ENCODE data around the gene WDR83. TPM values are rescaled to one million over a fixed set of nuclear protein-coding genes. Genes with fewer than 3 reads are reported as not detected.

Gene WDR83
- total and polyA plus RNA-seq, 10 of the 15 experiments (the other 5 are each of a cell fraction or from before 2014, with no cell fraction given), result 0.58 to 17.7 (median 10.8) TPM

DNA sequence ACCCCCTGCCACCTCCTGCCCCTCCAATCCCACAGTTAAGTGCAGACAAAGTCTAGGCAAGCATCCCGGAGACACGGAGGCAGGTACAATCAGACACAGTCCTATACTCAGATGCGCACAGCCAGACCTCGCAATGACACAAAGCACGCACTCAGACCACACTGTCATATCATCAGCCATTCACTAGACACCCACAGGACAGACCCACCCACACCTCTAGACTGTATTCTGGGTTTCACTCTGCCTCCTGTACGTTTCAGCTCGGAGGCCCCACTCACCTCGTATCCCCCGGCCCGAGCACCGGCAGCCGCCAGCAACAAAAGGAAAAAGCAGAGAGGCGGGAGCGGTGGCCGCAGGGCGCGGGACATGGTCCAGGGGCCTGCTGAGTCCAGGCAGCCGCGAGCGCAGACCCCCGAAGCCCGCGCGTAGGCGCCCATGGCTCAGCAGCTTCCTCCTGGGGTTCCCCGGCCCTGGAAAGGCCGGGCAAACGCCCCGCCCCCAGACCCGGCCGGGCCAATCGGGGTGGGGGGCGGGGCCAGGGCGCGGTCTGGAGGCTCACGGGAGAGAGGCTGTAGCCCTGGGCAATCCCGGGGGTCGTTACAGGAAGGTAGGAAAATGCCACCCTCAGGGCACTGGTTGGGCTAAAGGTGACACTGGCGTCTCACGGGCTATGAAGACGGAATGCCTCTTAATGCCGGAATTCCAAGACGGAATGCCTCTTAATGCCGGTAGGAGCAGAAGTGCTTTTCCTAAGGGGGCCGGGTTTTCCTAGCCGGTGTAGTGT, at the start of gene WDR83, which contains the start of gene MAN2B1 (continued):
- TF ChIP-seq KDM1A (IDR thresholded peaks at IDR 0.05; ENCODE audit: borderline replicate concordance), result no peak
- TF ChIP-seq, protein P1, sequence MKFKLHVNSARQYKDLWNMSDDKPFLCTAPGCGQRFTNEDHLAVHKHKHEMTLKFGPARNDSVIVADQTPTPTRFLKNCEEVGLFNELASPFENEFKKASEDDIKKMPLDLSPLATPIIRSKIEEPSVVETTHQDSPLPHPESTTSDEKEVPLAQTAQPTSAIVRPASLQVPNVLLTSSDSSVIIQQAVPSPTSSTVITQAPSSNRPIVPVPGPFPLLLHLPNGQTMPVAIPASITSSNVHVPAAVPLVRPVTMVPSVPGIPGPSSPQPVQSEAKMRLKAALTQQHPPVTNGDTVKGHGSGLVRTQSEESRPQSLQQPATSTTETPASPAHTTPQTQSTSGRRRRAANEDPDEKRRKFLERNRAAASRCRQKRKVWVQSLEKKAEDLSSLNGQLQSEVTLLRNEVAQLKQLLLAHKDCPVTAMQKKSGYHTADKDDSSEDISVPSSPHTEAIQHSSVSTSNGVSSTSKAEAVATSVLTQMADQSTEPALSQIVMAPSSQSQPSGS (IDR thresholded peaks at IDR 0.05; ENCODE audit: low read length), result no peak
- TF ChIP-seq EP300 (IDR thresholded peaks at IDR 0.05; ENCODE audit: borderline replicate concordance in 1 of 2, control insufficient read depth in 1 of 2, low read depth in 2 of 2, low read length in 2 of 2), result no peak
- TF ChIP-seq YY1 (IDR thresholded peaks at IDR 0.05; ENCODE audit: low read depth, low read length), result peak; percentile 69; the same call in 1 of the 2 replicates
- TF ChIP-seq, protein P2, sequence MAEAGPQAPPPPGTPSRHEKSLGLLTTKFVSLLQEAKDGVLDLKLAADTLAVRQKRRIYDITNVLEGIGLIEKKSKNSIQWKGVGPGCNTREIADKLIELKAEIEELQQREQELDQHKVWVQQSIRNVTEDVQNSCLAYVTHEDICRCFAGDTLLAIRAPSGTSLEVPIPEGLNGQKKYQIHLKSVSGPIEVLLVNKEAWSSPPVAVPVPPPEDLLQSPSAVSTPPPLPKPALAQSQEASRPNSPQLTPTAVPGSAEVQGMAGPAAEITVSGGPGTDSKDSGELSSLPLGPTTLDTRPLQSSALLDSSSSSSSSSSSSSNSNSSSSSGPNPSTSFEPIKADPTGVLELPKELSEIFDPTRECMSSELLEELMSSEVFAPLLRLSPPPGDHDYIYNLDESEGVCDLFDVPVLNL (IDR thresholded peaks at IDR 0.05; ENCODE audit: low read depth, low read length), result no peak
- no peak for TF ChIP-seq KAT2A (conservative IDR thresholded peaks at IDR 0.05; ENCODE audit: control insufficient read depth, low read depth, low read length)
- no peak for TF ChIP-seq SREBF2 (IDR thresholded peaks at IDR 0.05; ENCODE audit: low read length)
- no peak for TF ChIP-seq STAT3 (IDR thresholded peaks at IDR 0.05; ENCODE audit: low read depth, low read length)
- TF ChIP-seq, protein P3, sequence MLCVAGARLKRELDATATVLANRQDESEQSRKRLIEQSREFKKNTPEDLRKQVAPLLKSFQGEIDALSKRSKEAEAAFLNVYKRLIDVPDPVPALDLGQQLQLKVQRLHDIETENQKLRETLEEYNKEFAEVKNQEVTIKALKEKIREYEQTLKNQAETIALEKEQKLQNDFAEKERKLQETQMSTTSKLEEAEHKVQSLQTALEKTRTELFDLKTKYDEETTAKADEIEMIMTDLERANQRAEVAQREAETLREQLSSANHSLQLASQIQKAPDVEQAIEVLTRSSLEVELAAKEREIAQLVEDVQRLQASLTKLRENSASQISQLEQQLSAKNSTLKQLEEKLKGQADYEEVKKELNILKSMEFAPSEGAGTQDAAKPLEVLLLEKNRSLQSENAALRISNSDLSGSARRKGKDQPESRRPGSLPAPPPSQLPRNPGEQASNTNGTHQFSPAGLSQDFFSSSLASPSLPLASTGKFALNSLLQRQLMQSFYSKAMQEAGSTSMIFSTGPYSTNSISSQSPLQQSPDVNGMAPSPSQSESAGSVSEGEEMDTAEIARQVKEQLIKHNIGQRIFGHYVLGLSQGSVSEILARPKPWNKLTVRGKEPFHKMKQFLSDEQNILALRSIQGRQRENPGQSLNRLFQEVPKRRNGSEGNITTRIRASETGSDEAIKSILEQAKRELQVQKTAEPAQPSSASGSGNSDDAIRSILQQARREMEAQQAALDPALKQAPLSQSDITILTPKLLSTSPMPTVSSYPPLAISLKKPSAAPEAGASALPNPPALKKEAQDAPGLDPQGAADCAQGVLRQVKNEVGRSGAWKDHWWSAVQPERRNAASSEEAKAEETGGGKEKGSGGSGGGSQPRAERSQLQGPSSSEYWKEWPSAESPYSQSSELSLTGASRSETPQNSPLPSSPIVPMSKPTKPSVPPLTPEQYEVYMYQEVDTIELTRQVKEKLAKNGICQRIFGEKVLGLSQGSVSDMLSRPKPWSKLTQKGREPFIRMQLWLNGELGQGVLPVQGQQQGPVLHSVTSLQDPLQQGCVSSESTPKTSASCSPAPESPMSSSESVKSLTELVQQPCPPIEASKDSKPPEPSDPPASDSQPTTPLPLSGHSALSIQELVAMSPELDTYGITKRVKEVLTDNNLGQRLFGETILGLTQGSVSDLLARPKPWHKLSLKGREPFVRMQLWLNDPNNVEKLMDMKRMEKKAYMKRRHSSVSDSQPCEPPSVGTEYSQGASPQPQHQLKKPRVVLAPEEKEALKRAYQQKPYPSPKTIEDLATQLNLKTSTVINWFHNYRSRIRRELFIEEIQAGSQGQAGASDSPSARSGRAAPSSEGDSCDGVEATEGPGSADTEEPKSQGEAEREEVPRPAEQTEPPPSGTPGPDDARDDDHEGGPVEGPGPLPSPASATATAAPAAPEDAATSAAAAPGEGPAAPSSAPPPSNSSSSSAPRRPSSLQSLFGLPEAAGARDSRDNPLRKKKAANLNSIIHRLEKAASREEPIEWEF (IDR thresholded peaks at IDR 0.05; ENCODE audit: insufficient replicate concordance, low read depth, low read length), result no peak
- TF ChIP-seq, protein P4, sequence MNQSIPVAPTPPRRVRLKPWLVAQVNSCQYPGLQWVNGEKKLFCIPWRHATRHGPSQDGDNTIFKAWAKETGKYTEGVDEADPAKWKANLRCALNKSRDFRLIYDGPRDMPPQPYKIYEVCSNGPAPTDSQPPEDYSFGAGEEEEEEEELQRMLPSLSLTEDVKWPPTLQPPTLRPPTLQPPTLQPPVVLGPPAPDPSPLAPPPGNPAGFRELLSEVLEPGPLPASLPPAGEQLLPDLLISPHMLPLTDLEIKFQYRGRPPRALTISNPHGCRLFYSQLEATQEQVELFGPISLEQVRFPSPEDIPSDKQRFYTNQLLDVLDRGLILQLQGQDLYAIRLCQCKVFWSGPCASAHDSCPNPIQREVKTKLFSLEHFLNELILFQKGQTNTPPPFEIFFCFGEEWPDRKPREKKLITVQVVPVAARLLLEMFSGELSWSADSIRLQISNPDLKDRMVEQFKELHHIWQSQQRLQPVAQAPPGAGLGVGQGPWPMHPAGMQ (IDR thresholded peaks at IDR 0.05; ENCODE audit: borderline replicate concordance), result no peak
- no peak for TF ChIP-seq ZZZ3 (IDR thresholded peaks at IDR 0.05; ENCODE audit: control insufficient read depth, insufficient read length, low read depth)
- peak; percentile 52; the same call in 1 of the 2 replicates for TF ChIP-seq DPF2 (IDR thresholded peaks at IDR 0.05)
- TF ChIP-seq ATF7 (IDR thresholded peaks at IDR 0.05; ENCODE audit: low read depth), result no peak; the same call in 1 of the 2 replicates
- peak; percentile 65; the same call in 1 of the 2 replicates for TF ChIP-seq RUNX3 (IDR thresholded peaks at IDR 0.05; ENCODE audit: low read length)
- TF ChIP-seq TCF12 (IDR thresholded peaks at IDR 0.05; ENCODE audit: low read depth, low read length), result no peak
- TF ChIP-seq PML (IDR thresholded peaks at IDR 0.05; ENCODE audit: low read length), result peak; percentile 36; the same call in 1 of the 2 replicates
- TF ChIP-seq, protein P5, sequence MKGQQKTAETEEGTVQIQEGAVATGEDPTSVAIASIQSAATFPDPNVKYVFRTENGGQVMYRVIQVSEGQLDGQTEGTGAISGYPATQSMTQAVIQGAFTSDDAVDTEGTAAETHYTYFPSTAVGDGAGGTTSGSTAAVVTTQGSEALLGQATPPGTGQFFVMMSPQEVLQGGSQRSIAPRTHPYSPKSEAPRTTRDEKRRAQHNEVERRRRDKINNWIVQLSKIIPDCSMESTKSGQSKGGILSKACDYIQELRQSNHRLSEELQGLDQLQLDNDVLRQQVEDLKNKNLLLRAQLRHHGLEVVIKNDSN (IDR thresholded peaks at IDR 0.05; ENCODE audit: borderline replicate concordance, extremely low read length, insufficient read depth, low read depth, low read length), result no peak
- TF ChIP-seq CHD4 (IDR thresholded peaks at IDR 0.05), result no peak
- TF ChIP-seq, protein P6, sequence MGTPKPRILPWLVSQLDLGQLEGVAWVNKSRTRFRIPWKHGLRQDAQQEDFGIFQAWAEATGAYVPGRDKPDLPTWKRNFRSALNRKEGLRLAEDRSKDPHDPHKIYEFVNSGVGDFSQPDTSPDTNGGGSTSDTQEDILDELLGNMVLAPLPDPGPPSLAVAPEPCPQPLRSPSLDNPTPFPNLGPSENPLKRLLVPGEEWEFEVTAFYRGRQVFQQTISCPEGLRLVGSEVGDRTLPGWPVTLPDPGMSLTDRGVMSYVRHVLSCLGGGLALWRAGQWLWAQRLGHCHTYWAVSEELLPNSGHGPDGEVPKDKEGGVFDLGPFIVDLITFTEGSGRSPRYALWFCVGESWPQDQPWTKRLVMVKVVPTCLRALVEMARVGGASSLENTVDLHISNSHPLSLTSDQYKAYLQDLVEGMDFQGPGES (IDR thresholded peaks at IDR 0.05), result no peak
